ENCODE measurements around the gene CES5A. TPM values are rescaled to one million over a fixed set of nuclear protein-coding genes. Genes with fewer than 3 reads are reported as not detected.
"Not testable (repeated sequence)": the region's sequence is repeated elsewhere in the genome, so short reads cannot be mapped to it uniquely, and the experiment has no call there.

The CES5A gene, protein sequence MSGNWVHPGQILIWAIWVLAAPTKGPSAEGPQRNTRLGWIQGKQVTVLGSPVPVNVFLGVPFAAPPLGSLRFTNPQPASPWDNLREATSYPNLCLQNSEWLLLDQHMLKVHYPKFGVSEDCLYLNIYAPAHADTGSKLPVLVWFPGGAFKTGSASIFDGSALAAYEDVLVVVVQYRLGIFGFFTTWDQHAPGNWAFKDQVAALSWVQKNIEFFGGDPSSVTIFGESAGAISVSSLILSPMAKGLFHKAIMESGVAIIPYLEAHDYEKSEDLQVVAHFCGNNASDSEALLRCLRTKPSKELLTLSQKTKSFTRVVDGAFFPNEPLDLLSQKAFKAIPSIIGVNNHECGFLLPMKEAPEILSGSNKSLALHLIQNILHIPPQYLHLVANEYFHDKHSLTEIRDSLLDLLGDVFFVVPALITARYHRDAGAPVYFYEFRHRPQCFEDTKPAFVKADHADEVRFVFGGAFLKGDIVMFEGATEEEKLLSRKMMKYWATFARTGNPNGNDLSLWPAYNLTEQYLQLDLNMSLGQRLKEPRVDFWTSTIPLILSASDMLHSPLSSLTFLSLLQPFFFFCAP
- 0.39 TPM for total RNA-seq

DNA sequence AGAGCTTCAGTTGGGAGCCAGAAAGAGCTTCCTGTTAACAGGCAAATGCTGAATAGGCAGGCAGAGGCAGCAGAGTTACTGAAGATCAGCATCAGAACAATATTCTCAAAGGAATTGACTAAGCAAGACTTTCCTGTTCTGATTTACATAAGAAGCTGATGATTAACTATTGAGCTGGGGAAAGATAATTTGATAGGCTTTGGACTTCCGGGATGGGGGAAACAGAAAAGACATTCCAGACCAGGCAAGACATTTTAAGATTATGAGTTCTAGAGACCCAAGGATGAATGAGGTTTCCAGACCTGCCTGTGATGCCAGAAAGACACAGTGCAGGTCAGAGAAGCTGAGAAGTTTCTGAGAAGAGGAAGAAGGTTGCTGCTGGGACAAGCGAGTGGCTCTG, at the start of gene CES5A:
TSS of gene CES5A (minus strand) at position 101 of the 400 bp plus-strand sequence. CDS start 152 bp downstream, outside the sequence.
- no peak for DNase-seq (ENCODE audit: low spot score)

DNA sequence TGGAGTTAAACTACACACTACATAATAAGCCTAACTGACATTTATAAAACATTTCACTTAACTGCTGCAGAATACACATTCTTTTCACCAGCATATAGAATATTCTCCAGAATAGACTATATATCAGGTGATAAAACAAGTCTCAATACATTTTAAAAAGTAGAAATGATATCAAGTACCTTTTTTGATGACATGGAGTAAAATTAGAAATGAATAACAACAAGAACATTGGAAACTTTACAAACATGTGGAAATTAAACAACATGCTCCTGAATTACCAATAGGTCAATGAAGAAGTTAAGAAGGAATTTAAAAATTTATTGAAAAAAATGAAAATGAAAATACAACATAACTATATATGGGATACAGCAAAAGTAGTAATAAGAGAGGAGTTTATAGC, 47.5 kb upstream of the CES5A start:
- DNase-seq (ENCODE audit: low spot score) = no peak

DNA sequence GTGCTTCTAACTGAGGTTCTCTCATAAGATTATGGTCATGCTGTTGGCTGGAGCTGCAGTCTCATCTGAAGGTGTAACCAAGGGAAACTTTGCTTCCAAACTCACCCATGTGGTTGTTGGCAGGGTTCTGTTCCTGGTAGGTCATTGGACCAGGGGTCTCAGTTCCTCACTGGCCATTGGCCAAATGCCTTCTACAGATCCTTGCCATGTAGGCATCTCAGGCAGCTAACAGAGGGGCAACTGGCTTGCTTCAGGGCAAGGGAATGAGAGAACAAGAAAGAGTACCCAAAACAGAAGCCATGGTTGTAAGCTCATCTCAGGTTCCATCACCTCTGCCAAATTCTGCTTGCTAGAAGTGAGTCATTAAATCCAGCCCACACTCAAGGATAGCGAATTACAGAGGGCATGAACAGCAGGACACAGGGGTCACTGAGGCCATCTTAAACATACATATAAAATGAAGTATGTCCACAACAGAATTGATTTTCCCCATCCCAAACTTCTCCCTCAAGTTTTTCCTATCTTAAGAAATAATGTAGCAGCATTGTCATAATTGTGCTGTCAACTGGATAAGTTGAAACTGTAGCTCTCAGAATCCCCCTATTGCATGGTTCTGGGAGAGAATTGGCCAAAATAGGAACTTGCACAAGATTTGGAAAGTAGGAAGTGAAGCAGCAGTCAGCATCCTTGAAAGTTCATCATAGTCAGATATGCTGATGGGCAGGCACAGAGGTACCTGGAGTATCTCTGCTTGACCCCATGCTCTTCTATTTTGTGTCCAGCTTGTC, 42.4 kb upstream of the CES5A start:
- DNase-seq (ENCODE audit: low spot score) = no peak

DNA sequence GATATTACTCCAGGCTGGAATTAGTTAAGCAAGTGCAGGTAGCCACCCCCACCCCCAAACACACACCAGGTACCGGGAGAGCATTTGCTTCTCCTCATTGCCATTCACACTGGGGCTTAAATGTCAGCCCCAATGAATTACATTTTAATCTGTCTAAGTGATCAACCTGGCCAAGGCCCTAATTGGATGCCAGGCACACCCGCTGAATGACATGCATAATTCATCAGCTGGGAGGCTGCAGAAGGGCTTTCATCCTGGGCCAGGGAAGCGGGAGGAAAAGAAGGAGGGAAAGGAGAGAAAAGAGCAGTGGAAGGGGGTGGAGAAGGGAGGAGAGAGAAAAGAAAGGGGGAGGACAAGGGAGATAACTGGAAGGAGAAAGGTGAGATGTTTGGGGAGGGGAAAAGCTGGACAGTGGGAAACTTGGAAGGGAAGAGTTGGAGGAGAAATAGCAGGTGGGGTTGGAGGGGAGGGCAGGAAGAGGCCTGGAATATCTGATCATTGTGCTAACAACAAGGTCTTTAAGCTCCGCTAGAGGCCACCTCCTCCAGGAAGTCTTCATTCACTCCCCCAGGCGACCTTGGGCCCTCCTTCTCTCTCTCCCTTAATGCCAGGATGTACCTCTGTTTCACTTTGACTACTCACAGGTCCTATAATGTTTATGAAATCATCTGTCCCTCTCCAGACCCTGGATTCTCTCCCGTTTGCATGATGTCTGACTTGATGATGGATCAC, 40.1 kb upstream of the CES5A start:
- DNase-seq (ENCODE audit: low spot score) = no peak

DNA sequence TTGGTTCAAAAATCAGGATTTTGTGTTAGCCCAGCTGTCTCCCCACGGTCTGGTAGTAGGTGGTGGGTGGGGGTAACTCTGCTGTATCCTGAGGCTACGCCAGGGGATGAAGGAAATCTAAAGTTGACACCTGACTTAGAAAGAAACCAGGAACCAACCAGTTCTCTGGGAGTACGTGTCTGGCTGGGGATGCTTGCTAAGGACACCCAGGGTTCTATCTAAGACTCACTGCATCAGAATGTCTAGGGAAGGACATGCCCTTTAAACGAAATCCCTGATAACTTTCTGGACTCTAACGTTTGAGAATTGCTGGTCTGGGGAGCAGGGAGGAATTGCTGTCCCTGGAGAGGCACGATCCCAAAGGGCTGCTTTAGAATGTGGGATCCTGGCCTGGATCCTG, 39.2 kb upstream of the CES5A start:
- no peak for DNase-seq (ENCODE audit: low spot score)

DNA sequence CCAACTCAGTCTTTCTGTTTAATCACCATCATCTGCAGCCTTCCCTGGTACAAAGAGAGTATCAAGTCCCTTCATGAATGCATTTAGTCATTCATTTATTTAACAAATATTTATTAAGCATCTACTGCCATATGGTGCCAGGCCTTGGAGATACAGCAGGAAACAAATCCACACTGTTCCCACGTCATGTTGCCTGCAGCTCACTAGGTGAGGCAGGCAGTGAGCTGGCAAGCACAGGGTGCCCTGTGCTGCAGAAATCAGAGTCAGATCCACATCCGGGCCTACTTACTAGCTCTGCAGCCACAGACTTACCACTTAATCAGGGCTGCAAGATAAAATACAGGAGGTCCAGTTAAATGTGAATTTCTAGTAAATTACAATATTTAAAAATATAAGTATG, 38.5 kb upstream of the CES5A start:
- no peak for DNase-seq (ENCODE audit: low spot score)

DNA sequence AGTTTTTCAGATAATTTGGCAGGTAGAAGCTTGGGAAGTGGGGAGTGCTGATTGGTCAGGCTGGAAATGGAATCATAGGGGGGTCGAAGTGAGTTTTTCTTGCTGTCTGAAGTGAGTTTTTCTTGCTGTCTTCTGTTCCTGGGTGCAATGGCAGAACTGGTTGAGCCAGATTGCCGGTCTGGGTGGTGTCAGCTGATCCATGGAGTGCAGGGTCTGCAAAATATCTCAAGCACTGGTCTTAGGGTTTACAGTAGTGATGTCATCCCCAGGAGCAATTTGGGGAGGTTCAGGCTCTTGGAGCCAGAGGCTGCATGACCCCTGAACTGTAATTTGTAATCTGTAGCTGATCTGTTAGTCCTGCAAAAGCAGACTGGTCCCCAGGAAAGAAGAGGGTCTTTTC, 37.9 kb upstream of the CES5A start:
- DNase-seq (ENCODE audit: low spot score) = not testable (repeated sequence)

DNA sequence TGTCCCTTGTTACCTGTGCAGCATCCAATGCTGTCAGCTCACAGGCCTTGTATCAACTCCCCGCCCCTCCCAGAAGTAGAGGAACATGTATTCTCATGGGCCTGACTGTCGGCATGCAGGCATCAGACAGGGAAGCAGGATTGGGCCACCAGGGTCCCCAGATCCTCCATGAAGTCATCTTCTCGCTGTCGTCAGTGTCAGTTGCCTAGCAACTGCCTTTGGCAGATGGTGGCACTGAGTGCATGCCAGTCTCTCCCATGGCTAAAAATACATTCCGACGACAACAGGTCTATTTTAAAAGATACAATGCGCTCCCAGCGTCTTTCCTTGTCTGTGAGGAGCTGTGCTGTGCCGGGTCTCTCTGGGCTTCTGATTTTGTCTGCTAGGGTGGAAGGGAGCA, 36.8 kb upstream of the CES5A start:
- DNase-seq (ENCODE audit: low spot score) = no peak

DNA sequence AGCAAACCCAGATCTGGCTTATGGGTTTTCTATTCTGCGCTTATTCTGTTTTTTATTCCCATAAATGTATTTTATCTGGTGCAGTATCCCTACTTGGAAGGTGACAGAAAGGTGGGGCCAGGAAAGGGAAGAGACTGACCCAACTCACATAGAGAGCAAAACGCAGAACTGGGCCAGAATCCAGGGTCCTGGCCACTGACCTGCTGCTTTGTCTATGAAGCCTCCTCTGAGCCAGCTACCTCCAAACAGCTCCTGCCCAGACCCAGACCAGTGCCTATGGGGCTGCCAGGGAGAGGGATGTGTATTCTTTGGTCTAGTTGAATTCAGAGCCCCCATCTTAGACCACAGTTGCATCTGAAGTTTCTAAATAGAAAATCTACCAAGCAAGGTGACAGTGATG, 36.4 kb upstream of the CES5A start:
- no peak for DNase-seq (ENCODE audit: low spot score)

DNA sequence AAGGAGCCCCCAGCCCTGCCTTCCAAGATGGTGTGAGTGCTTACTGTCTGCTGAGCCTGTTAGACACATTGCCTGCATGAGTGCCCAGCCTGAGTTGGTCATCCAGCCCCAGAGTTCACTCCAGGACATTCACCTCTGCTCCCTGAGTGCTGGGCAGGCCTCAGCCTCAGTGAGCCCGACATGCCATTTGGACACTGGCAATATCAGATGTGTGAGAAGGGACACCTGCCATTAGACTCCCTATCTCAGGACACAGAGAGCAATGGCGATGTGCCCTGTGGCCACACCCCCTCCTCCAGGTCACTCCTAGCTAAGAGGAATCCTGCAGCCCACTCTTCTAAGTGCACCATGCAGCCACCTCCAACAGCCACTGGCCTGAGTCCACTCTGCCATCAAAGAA, 34.7 kb upstream of the CES5A start:
- no peak for DNase-seq (ENCODE audit: low spot score)

DNA sequence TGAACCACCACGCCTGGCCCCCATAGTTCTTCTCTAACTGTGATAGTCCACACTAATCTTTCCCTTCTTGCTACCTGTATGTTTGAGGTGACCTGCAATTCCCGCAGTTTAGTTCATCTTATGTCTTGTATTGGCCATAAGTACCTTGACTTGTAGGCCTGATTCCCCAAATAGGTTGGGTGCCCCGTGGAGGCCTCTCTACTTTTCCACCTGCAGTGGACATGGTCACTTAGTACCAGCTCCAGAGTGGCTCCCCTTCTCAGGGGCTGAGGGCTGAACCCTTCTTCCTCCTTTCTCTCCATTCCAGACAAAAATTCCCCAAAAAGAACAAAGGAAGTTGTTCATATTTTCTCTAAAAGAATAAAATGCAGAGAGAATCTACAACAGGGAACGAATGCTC, 33.5 kb upstream of the CES5A start:
- DNase-seq (ENCODE audit: low spot score) = no peak

DNA sequence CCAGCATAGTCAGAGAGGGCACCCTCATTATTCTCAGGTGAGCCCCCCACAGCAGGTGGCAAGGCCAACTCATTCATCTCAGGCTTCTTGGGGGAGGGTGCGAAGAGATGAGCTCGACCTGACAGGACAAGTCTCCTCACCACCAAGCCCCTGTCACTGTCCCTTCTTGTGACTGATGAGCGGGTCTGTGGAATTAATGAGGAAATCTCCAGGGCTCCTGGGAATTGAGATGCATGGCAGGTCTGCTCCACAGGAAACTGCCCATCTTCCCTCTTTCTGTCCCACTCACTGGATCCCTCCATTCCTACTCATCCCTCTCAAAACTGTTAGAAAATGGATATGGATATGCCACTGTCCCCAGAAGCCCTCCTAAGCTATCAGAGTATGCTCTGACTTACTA, 32.5 kb upstream of the CES5A start:
- DNase-seq (ENCODE audit: low spot score) = no peak

DNA sequence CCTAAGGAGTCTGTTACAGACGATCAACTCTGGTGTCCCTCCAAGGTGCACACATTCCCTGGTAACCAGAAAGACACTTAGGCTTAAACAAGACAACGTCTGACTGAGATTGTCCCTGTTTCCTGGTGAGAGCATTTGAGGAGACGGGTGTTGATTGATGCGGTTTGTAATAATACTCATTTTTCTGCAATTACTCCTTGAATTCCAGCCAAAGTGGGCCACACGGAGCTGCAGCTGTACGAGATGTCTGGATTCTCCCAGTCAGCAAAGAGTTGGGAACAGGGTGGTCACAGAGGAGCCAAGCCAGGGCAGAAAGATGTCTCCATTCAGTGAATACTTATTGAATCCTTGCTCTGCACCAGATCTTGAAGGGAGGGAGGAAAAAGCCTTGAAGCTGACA, 30.9 kb upstream of the CES5A start:
- DNase-seq (ENCODE audit: low spot score) = no peak

DNA sequence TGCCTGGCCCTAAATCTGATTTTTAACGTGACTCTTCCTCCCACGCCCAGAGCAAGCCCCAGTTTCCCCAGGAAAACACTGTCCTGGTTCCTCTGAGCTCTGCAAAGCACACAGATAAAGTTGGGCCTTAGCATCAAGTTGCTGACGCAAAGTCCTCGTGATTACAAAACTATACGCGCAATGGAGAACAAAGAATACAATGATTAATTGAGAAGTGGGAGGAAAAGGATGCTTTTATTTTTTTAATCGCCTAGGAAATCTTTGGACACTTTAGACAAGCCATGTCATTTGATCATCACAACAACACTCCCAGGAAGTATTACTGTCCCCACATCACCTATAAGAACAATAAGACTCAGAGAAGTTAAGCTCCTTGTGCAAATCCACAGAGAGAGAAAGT, 30.5 kb upstream of the CES5A start:
- no peak for DNase-seq (ENCODE audit: low spot score)

DNA sequence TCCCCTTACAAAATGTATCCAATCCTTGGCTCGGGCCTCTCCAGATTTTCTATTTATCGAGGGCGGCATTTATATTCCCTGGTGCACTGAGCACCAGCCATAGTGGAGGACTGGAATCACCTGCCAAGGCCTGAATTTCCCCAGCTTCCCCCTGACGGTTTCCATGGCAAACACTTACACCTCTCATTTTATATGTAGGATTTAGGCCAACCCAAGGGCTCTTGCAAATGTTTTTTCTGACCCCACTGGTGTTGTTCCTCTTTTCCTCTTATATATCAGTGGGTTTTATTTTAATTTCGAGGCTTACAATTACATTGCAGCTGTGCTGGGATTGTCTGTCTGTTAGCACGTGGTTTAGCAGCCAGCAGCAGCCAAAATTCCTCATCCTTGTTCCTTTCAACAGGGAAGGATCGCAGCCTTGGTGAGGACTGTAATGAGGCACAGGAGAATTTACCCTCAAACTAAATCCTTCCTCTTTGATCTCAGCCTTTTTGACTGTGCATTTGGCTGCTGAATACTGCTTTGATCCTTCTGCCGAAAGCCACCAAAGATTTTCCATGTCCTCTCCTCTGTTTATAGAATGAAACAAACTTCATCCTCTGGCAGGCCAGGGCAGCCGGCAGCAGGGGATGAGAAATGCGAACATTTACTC, 26.5 kb upstream of the CES5A start:
- DNase-seq (ENCODE audit: low spot score) = no peak

DNA sequence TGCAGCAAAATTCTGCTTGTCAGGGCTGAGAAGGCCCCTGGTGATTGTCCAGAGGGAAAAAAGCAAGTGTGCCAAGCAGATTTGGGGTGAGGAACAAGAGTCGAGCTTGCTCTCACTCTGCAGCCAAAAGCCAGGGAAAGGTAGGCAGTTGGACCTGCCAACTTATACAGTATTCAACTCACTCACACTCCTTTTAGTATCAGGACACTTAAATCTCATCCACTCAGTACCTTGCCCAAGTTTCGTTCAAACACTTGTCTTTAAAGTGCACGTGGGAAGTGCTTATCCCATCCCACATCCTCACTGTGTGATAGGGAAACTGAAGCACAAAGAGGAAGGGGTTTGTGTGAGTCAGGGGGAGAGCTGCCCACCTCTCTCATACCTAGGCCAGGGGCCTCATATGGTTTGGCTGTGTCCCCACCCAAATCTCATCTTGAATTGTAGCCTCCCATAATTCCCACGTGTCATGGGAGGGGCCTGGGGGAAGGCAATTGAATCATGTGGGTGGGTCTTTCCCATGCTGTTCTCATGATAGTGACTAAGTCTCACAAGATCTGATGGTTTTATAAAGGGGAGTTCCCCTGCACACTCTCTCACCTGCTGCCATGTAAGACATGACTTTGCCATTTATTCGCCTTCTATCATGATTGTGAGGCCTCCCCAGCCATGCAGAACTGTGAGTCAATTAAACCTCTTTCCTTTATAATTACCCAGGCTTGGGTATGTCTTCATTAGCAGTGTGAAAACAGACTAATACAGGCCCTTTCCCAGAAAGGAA, 25.6 kb upstream of the CES5A start:
- DNase-seq (ENCODE audit: low spot score) = no peak

DNA sequence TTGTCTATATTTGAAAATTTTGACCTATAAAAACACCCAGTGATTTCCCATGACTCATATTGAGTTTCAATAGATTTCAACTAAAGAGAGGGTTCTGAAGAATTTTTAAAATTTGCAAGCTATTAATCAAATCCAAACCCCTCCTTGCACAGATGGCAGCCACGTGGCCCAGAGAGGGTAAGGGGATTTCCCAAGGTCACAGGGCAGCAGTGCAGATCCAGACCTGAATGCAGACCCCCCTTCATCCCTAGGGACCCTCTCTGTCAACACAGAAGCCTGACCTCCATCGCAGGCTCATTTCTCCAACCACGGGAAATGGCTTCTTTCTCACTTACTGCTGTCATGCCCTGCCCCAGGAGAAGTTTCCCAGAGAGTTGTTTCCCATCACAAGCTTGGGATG, 24.7 kb upstream of the CES5A start:
- no peak for DNase-seq (ENCODE audit: low spot score)

DNA sequence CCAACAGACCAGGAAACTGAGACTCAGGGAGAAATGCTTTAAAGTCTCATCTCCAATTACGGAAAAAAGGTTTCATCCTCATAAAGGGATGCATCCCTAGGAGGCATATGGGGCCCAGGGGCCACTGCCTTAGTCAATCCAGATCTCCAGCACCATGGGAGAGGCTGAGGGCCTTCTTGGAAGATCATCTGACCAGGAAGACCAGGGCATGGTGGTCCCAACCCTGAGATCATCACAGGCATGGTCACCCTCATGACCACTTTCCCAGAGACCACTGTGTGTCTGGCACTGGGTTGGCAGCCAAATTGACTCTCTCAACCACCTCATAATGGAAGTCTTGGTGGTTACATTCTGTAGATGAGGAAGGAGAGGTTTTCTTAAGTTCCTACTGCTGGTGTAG, 23.4 kb upstream of the CES5A start:
- no peak for DNase-seq (ENCODE audit: low spot score)

DNA sequence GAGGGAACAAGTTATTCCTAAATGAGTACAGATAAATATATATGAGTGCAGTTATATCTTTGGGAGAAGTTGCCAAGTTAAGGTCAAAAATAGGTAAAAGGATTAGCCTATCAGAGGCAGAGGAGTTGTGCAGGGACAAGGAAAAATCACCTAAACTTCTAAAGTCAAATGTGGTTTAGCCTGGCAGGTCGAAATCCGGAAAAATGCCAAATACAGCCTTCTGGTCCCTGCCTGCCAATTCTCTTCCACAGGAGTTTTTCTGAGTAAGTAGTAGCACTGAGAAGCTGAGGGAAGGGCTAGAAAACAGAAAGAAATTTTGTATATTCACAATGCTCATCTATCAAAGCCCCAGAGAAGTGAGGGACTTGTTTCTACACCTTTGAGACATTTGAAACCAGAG, 17.6 kb upstream of the CES5A start:
- no peak for DNase-seq (ENCODE audit: low spot score)

DNA sequence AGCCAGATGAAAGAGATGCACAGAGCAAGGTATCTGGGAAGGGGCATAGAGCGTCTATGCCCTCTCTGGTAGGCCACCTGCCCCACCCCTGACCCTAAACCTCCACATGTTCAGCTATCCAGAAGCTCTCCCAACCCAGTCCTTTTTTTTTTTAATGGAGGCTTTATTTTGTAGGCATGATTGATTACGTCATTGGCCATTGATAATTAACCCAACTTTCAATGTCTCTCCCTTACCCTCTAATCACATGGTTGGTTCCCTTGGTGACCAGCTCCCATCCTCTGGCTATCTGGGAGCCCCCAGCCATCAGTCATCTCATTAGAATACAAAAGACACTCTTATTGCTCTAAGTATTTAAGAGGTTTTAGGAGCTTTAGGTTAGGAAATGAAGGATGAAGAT, 14.3 kb upstream of the CES5A start:
- no peak for DNase-seq (ENCODE audit: low spot score)

DNA sequence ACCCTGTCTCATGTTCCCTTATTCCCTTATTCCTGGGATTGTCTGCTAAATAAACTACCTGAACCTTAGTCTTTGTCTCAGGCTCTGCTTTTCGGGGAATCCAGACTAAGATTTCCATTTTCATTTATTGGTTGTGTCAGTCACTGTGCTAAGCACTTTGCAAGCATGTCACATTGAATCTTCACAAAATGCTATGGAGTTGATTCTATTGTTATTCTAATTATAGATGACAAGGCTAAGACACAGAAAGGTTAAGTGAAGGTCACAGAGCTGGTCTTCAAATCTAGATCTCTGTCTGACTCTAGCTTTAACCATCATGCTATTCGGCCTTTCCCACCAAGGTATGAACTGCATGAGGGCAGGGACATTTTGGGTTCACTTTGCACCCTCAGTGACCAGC, 13.4 kb upstream of the CES5A start:
- DNase-seq (ENCODE audit: low spot score) = no peak
